ENCODE data around the gene RHOV. TPM values are rescaled to one million over a fixed set of nuclear protein-coding genes. Genes with fewer than 3 reads are reported as not detected.
A peak's percentile ranks its signal among the peaks of the same experiment; 100 is the strongest.

The RHOV gene
- total and polyA plus RNA-seq, 8 donors: 1.2 to 87.8 (median 1.7) TPM; not detected in 1

- Histone ChIP-seq H3K27me3 (no peaks in the 10 kb centered on the region), H3K9me3 (no peaks in the 10 kb centered on the region), H3K36me3 (peaks cover 52 to 90% (median 84%) of the 10 kb centered on the region in 4 donors), H3K27ac (no peak overlapping the region), H3K4me1 (peaks cover 6 to 79% (median 46%) of the 10 kb centered on the region in 4 donors), H3K4me3 (no peak overlapping the region)
- no peak for DNase-seq
- 90 to 91% (median 90%) methylated on average over 24 to 36 of the region's 36 CpGs for WGBS, 5 donors
- no peak for TF ChIP-seq POLR2A (IDR thresholded peaks at IDR 0.05)
- no peak for TF ChIP-seq POLR2AphosphoS5 (IDR thresholded peaks at IDR 0.05)
- no peak for TF ChIP-seq CTCF (IDR thresholded peaks at IDR 0.05)
- no peak for TF ChIP-seq EP300 (IDR thresholded peaks at IDR 0.05)
- intact Hi-C loops (cut with DNase I; ENCODE audit: low total_unique reads): loop anchor here (5.0 kb wide), 1 partner anchor 282 kb away; no protein-coding TSS in a partner anchor
Measured at GRCh38 chr15:40900256-40901052, 26.4 kb upstream of the RHOV start.

GRCh38 chr15:40899536-40900207 lies 25.6 kb upstream of the RHOV start:
- peaks cover 11 to 79% (median 48%) of the 10 kb centered on the region in 4 donors for H3K4me1 ChIP-seq
- no peak overlapping the region for H3K27ac ChIP-seq
- H3K4me3 ChIP-seq: no peak overlapping the region
- no peaks in the 10 kb centered on the region for H3K9me3 ChIP-seq
- no peaks in the 10 kb centered on the region for H3K27me3 ChIP-seq
- intact Hi-C loops (cut with DNase I; ENCODE audit: low total_unique reads): loop anchor here (5.0 kb wide), 1 partner anchor 283 kb away; no protein-coding TSS in a partner anchor
- WGBS, 5 donors: 88 to 92% (median 91%) methylated on average over 30 to 33 of the region's 33 CpGs
- peaks cover 52 to 86% (median 82%) of the 10 kb centered on the region in 4 donors for H3K36me3 ChIP-seq
- TF ChIP-seq EP300 (IDR thresholded peaks at IDR 0.05) (no peak), POLR2A (IDR thresholded peaks at IDR 0.05) (no peak), CTCF (IDR thresholded peaks at IDR 0.05) (no peak), POLR2AphosphoS5 (IDR thresholded peaks at IDR 0.05) (no peak)
- DNase-seq: no peak

GRCh38 chr15:40894681-40895448 lies 20.8 kb upstream of the RHOV start:
- TF ChIP-seq POLR2A (IDR thresholded peaks at IDR 0.05) (no peak), POLR2AphosphoS5 (IDR thresholded peaks at IDR 0.05) (peak in 1 of 3 donors; percentile 22), CTCF (IDR thresholded peaks at IDR 0.05) (peak in 5 of 7 experiments; percentile 15 to 62 (median 42)), EP300 (IDR thresholded peaks at IDR 0.05) (no peak)
- peak overlapping the region; percentile 58 to 74 (median 66) for H3K4me3 ChIP-seq

More at GRCh38 chr15:40894681-40895448, 20.8 kb upstream of the RHOV start:
- Histone ChIP-seq H3K27me3 (no peaks in the 10 kb centered on the region), H3K27ac (peak overlapping the region; percentile 86 to 96 (median 90)), H3K36me3 (peaks cover 16 to 42% (median 41%) of the 10 kb centered on the region in 4 donors), H3K9me3 (no peaks in the 10 kb centered on the region), H3K4me1 (peaks cover 15 to 51% (median 19%) of the 10 kb centered on the region in 4 donors)
- intact Hi-C loops (cut with DNase I; ENCODE audit: low total_unique reads): no loop called here
- 1 to 3% (median 2%) methylated on average over 16 to 33 of the region's 33 CpGs for WGBS, 5 donors
- peak; percentile 56 to 89 for DNase-seq

Measured in stomach (tissue), 9 donors.